ENCODE measurements around the gene DEXI.

The DEXI gene

GRCh38 chr16:10936272-10936984 is 5.8 kb downstream of the DEXI start:
- Histone ChIP-seq H3K27me3 (no peaks in the 10 kb centered on the region), H3K4me1 (peaks cover 0 to 84% (median 65%) of the 10 kb centered on the region in 4 donors), H3K4me3 (peak overlapping the region in 1 of 2 donors; percentile 95), H3K36me3 (peaks cover 0 to 13% (median 11%) of the 10 kb centered on the region in 3 donors), H3K9me3 (no peaks in the 10 kb centered on the region), H3K27ac (peak overlapping the region in 1 of 2 donors; percentile 87)
- TF ChIP-seq CTCF (IDR thresholded peaks at IDR 0.05), result no peak
- intact Hi-C loops (cut with DNase I; ENCODE audit: low total_unique reads), result no loop called here
- no peak for DNase-seq

- intact Hi-C loops (cut with DNase I; ENCODE audit: low total_unique reads), result no loop called here
- Histone ChIP-seq H3K27me3 (no peaks in the 10 kb centered on the region), H3K36me3 (peaks cover 0 to 24% (median 11%) of the 10 kb centered on the region in 3 donors), H3K9me3 (no peaks in the 10 kb centered on the region), H3K27ac (no peak overlapping the region), H3K4me3 (no peak overlapping the region), H3K4me1 (peaks cover 0 to 76% (median 59%) of the 10 kb centered on the region in 4 donors)
- no peak for DNase-seq
- TF ChIP-seq CTCF (IDR thresholded peaks at IDR 0.05), result no peak
Measured at GRCh38 chr16:10935226-10935915, 6.9 kb downstream of the DEXI start.

GRCh38 chr16:10934325-10935107 is 7.8 kb downstream of the DEXI start:
- no peak for DNase-seq
- peaks cover 0 to 29% (median 11%) of the 10 kb centered on the region in 3 donors for H3K36me3 ChIP-seq
- no peak overlapping the region for H3K27ac ChIP-seq
- H3K9me3 ChIP-seq, result no peaks in the 10 kb centered on the region
- H3K4me3 ChIP-seq, result no peak overlapping the region
- H3K4me1 ChIP-seq, result peaks cover 0 to 76% (median 59%) of the 10 kb centered on the region in 4 donors
- H3K27me3 ChIP-seq, result no peaks in the 10 kb centered on the region
- no peak for TF ChIP-seq CTCF (IDR thresholded peaks at IDR 0.05)
- intact Hi-C loops (cut with DNase I; ENCODE audit: low total_unique reads), result no loop called here

GRCh38 chr16:10933865-10934264 is 8.4 kb downstream of the DEXI start:
- intact Hi-C loops (cut with DNase I; ENCODE audit: low total_unique reads), result no loop called here
- H3K4me3 ChIP-seq, result no peak overlapping the region
- peaks cover 0 to 69% (median 54%) of the 10 kb centered on the region in 4 donors for H3K4me1 ChIP-seq
- H3K36me3 ChIP-seq, result peaks cover 3 to 35% (median 15%) of the 10 kb centered on the region in 3 donors
- H3K27ac ChIP-seq, result no peak overlapping the region
- H3K9me3 ChIP-seq, result no peaks in the 10 kb centered on the region
- no peak for TF ChIP-seq CTCF (IDR thresholded peaks at IDR 0.05)
- no peaks in the 10 kb centered on the region for H3K27me3 ChIP-seq
- DNase-seq, result no peak

GRCh38 chr16:10932959-10933710 is 9.1 kb downstream of the DEXI start:
- no peak for DNase-seq
- no peak overlapping the region for H3K4me3 ChIP-seq
- no peaks in the 10 kb centered on the region for H3K27me3 ChIP-seq
- no peak for TF ChIP-seq CTCF (IDR thresholded peaks at IDR 0.05)
- intact Hi-C loops (cut with DNase I; ENCODE audit: low total_unique reads), result no loop called here
- peaks cover 0 to 62% (median 46%) of the 10 kb centered on the region in 4 donors for H3K4me1 ChIP-seq
- H3K27ac ChIP-seq, result no peak overlapping the region
- H3K9me3 ChIP-seq, result no peaks in the 10 kb centered on the region
- H3K36me3 ChIP-seq, result peaks cover 10 to 42% (median 23%) of the 10 kb centered on the region in 3 donors
